Measurements from ENCODE around the gene SHISA6.

The SHISA6 gene

DNA sequence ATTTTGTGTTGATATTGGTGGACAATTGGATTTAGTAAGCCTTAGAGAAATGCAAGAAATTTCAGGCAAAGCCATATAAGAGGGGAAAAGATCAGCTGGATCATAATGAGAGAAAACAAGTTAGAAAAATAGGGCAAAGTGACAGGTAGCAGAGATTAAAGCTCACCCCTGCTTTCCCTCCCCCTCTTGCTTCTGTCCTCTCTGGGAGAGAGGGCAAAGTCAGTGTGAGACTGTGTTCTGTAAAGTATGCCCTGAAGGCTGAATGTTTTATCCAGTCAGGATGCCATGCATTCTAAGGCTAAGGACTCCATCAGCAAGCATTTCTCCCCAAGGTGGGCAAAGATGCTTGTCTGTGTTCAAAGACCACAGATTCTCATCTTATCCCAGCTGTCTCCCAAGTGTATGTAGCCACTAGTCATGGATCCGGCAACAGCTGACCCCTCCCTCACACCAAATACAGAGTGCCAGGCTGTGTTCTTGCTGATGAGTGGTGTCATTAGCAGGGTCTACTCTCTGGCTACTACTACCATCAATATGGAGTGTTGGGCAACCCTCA lies 221.1 kb downstream of the SHISA6 start:
- no peak for DNase-seq

DNA sequence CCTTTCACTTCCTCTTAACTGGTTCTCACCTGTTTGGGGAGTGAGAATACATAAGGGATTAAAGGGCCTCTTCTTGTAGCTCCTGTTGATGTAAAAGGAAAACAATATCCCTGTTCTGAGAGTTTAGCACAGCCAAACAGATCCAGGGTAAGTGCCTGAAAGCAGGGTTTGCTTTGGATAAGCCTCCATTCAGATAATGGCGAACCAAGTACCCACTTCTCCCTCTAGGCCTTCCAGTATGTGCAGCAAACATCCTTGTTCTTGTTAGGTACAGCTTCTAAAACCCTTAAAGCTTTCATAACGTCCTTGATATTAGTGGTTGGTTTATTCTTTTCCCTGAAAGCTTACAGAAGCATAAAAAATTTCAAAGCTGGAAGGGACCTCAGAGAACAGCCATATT lies 226.6 kb downstream of the SHISA6 start:
- DNase-seq: no peak

DNA sequence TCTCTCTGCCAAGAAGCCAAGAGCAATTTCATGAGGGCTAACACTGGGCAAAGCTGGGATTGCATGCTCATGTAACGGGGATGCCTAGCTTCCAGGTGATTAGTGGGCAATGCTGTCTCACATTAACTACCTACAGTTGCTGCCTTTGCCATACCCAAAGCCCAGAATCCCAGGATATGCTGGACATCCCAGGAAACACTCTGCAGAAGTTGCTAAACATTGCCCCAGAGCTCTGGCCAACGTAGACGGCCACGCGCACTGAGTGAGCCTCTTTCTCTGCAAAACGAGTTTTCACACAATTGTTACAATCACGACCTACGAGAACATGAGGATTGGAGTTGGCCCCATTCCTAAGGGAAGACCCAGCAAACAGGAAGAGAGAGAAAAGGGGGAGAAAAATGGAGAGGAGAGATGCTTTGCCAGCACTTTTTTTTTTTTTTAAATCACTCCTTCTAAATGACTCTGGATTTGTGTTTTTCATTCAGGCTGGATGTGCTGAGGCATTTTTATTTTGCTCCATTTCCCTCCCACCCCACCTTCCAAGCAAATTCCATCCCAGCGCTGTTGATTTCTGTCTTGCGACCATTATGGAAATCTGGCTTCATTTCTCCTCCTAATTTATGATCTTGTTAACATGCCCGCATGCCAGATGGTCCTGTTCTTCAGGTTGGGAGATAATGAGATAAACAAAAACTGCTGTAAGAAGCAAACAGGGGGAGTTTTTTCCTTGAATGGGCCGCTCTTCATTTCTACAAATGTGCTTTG lies 244.5 kb downstream of the SHISA6 start:
- no peak for DNase-seq

DNA sequence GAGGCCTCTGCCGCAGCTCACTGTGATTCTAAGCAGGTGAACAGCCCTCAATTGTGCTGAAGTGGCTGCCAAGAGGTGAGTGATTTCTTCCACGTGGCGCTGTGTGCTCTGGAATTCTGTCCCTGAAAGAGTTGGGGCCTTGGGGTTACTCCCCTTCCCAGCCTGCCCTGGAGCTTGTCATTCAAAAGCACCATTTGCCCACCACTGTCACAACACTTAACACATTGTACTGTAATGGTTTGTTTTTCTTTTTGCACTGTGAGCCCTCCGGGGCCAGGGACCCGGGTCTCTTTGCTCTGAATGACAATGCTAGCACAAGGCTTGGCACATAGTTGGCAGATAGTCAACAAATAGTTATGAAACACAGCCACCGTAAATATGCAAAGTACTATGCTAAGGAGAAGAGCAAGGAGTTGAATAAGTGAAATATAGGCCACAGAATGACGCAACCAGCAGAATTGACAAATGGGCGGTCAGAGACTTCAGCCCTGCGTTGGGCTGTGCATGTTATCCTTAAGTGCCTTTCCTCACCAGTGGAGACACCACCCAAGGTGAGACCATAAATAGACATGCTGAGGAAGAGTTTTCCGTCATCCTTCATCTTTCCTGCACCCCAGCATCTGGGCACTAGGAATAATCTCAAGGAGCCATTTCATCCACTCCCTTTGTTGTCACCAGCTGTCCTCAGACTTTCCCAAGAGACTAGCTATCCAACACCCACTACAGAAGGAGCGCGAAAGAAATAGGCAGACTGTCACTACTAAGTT lies 245.3 kb downstream of the SHISA6 start:
- DNase-seq: no peak

DNA sequence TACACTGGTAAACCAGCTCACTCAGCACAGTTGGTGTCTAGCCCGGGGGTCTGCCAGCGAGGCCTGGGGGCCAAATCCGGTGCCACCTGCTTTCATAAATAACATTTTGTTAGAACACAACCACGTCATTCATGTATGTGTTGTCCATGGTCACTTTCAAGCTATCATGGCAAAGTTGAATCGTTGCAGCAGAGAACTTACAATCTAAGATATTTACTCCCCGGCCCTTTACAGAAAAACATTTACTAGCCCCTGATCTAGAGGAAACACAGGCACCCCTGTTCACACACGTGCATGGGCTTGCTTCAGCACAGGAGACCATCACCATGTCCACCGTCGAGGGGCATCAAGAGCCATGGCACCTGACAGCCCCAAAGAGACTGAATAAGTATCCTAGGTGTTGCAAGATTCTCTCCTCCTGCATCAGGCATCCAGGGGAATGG lies 245.9 kb downstream of the SHISA6 start:
- DNase-seq: no peak

DNA sequence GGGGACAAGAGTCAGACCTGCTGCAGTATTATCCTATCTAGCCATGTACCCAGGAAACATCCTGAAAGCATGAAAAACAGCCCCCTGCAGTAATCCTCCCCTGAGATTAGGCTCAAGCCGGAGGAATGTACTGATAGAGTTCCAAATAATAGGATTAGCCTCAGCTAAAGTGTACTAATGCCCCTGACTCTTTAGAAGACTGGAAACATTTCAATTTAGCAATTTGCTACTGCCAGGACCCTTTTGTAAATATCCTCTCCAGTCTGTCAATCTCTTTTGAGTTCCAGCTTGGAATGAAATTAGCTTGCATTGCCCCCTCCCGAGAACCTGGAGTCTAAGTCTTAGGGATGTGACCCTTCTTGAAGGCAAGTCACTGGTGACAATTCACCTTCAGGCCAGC lies 246.5 kb downstream of the SHISA6 start:
- DNase-seq: no peak

DNA sequence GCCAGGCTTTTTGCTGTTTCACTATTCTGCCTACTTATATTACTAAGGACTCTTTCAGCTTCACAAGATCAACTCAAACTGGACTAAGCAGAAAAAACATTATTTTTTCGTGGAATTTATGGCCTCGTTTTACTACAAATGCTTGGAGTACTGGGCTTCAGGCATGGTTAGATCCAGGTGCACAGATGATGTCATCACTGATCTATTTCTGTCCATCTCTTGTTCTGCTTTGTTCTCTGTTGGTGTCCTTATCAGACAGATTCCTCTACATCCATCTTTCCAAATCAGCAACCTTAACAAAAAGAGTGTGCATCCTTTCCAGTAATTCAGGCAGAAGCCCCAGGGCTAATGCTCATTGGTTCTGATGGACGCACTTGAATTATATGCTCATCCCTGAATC lies 247.4 kb downstream of the SHISA6 start:
- no peak for DNase-seq

DNA sequence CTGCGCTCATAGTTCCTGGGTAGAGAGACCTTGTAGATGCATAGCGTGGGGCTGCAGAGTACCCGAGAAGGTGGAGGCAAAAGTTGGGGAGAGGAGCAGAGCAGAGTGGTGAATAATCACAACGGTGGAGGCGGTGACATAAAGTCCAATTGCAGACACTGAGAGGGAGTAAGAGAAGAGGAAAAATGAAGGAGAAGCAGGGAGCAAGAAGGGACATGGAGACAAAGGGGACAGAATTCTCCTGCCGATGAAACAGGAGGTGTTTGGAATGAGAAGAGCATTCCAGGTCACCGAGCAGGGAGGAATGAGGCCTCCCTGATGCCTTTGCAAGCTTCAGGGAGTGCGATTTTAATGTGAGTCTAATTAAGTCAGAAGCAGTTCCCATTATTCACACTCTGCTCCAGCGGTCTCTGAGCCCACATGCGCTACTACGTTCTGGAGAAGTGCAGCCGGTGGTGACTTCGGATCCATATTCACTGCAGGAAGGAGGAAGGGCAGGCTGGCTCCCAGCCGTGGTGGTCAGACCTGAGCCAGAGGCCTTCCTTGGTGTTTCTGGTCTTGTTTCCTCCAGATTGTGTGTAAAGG lies 249.2 kb downstream of the SHISA6 start:
- DNase-seq: no peak

DNA sequence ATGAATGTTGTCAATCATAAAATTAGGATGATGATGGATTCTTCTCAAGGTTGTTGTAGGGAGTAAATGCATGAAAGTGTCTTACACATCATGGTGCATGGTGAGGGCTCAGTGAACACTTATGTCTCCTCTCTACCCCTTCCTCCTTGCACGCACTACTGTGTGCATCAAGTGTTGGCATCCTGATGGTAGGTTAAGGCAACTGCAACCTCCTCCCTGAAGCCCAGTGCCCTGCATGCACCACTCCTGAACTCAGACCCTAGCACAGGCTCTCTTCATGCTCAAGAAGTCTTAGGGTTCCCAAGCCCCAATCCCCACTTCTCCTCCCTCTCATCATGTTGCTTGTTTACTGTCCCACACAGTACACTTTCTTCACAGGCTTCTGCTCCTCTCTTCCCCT lies 251.5 kb downstream of the SHISA6 start:
- DNase-seq: no peak

DNA sequence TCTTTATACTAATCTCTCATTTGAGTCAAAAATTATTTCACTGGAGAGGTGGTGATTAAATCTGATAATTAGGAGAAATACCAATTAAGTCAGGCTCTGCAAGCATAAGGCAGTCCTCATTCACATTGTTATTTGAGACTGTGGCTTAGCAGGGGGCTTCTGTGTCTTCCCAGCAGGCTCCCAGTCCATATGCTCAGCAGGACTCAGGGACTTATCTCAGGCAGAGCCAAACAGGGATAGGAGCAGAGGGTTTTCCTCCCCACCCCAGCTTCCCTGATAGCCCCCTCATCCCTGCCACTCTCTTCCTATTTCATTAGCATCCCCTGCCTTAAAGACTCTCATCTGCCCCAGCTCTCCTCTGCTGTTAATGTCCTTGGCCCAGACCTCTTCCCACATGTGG lies 252.9 kb downstream of the SHISA6 start:
- DNase-seq: no peak

DNA sequence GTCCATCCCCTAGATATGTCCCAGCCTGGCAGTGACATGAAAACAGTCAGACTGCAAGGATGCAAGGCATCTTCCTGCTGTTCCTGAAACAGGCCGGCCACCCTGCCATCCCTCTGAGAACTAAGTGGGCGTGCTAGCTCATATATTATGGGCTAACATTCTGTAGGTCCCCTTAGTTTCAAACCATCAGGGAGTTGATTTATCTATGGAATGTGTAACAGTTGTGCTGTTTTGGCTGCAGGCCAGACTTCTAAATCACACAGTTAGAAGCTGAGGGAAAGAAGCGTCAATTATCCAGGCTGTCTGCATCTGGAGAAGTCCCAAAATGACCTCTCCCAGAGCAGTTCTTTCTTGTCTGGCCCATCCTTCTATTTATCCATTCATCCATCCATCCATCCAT lies 254.6 kb downstream of the SHISA6 start:
- no peak for DNase-seq

DNA sequence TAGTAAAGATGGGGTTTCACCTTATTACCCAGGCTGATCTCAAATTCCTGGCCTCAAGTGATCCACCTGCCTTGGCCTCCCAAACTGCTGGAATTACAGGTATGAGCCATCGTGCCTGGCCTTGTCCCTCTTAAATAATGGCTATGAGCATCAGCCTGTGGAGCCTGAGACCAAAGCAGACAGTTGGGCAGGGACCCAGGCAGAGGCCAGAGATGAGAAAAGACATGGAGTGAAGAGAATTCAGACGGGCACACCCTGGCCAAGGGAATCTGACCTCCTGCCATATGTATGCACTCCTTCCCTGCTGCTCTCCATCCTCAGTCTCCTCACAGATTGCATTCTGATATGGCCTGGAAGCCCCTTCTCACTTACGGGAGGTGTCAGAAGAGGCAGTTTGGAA lies 258.9 kb downstream of the SHISA6 start:
- no peak for DNase-seq

DNA sequence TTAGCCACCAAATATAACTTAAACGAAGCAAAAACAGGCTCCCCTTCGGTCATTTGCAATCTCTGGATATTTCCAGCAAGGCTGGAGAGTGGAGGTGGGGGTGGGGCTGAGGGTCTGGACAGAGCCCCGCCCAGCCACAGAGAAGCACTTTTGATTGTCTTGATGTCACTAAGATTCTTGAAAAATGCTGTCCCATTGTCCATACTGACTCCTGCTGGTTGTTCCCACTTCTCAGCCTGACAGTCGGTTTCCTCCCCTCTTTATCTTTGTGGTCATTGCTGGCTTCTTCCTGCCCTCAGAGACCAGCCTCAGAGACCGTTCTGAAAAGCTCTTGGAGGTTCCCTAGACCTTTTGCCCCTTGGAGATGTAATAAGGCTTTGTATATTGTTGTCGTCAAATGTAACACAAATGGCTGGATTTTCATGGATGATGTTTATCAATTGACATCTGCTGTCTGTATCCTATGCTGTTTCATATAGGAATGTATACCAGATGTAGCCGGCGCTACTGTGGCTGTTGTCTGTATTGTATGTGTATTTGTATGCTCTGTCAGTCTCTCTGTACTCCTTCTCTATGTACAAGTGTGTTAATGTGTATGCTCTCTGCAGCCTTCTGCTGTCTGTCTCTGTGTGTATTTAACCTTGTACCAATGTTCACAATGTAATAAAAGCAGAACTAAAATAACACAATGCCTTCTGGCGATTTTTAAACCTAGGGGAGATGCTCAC lies 262.5 kb downstream of the SHISA6 start:
- DNase-seq: no peak

DNA sequence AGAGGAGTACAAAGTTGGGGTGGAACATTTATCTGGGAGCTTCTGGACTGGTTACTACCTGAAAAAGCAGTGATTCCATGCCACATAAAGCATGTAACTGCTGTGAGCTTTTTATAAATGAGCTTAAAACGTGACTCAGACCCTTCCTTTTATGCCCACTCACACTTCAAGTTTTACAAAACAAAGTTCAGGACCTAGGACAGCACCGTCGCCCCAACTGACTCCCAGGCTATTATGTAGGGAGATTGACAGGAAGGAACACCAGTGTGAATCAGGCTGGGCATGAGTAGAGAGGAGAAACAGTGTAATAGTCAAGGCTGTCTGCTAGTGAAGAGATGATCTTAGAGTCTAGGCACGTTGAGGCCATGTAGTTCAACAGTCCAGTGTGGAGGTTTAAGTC lies 265.6 kb downstream of the SHISA6 start:
- DNase-seq: no peak

DNA sequence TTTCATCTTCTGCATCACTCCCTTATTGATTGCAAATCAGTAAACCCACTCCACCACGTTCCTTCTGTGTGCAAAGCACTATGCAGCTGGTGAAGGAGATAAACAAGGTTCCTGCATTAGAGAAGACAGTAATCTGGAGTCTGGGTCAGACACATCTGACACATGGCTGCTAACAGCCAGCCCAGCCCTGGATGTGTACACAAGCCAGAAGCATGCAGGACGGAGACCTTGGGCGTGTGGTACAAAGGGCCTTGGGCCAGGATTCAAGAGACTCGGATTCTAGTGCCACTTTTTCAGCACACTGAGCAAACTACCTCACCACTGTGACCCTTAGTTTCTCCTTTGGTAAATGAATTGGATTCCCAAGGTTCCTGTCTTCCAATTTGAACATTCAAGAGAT lies 270.7 kb downstream of the SHISA6 start:
- DNase-seq: no peak

DNA sequence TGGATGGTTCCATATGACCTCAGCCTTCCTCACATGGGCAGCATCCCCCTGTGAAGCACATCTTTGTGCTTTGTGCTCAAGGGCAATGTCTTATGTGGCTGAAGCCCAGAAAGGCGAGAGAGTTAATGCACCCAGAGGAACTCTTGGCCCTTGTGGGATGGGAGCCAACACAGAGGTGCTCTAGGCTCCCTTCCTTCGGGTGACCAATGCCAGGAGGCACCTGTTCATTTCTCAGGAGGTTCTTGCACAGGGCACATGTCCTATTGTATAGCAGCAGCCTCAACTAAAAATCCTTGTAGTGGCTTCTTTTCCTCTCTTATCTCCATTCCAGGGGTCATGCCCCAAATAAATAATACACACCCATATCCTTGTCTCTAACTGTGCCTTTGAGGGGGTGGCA lies 273.6 kb downstream of the SHISA6 start:
- DNase-seq: no peak

DNA sequence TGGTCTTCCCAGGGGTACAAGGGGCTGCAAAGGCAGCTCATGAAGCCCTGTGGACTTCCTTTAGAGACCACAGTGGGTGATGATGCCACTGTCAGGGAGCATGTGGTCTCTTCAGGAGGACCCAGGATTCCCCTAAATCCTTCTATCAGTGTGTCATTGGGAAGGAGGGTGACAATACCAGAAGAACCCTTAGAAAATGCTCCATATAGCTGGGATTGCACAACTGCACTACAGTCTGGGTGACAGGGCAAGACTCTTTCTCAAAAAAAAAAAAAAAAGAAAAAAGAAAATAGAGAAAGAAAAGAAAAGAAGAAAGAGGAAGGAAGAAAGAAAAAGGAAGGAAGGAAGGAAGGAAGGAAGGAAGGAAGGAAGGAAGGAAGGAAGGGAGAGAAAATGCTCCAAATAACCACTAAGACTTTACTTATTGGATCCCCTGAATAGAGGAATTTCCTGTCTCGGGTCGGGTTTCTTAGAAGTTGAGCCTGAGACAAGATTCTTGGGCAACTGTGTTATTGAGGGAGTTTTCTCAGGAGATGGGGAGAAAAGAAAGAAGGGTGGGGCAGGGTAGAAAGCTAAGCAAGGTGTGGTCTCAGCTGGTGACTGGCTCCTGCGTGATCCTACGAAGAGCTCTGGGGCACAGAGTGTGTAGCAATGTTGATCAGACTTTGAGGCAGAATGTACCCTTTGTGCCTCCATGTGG lies 274.1 kb downstream of the SHISA6 start:
- DNase-seq: no peak

DNA sequence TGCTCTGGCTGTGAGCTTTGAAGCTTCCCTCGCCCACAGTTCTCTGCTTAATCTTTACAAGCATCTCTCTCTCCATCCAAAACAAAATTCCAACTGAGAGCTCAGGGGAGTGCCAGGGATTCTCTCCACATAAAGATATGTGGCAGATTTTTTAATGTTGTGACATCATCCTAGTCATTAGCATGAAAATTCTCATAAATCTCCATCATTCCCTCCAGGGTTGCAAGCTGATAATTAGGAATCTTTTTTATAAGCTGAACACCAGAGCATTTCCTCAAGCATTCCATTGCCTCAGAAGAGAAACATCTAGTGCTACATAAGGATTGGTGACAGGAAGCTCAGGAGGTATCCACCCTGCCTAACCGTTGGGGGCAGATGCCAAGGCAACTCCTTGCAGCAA lies 274.9 kb downstream of the SHISA6 start:
- no peak for DNase-seq

DNA sequence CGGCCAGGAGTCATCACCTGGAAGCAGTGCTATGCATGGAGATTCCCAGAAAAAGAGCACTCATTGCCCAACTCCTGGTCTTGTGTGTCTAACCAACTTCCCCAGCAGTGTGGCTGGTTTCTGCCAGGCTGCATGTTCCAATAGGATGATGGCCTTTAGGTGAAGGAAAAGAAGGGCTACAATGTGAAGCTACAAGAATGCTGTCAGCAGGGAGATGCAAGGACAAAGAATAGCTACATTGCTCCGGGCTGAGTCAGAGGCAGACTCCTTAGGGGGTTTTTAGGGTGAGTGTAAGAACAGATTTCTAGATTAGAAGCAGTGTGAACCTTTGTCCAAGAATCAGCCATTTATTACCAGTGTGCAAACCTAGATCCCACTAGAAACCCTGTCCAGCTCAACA lies 294.2 kb downstream of the SHISA6 start:
- DNase-seq: no peak

DNA sequence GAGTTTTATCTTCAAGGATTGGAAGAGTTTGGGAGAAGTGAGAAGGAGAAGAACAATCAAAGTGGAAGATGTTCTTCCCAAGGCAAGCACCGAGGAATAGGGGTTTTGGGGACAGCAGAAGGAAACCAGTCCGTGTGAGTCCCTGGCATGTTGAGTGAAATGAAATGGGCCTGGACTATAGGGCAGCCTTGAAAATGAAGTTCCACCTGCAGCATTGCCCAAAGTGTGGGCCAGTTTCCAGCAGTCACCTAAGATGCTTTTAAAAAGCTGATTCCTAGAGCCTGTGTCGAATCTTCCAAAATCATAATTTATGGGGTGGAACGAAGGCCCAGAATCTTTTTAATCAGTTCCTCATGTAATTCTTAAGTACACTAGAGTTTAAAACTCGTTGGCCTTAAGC lies 297.4 kb downstream of the SHISA6 start:
- DNase-seq: no peak

DNA sequence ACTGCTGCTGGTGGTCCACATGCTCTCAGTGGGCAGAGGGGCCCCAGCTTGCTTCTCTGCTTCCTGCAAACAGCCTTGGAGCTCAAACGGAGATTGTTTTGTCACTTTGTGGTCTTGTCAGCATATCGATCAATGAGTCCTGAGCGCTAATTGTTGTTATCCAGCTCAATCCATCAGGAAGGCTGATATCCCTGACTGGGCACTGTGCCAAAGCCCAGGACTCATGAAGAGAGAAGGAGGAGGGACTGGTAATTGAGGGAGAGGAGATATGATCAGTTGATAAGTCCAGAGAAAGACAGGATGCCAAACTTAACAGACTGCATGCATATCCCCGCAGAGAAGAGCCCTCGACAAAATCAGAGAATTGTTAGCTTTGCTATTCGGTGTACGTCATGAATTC lies 298.6 kb downstream of the SHISA6 start:
- DNase-seq: no peak

DNA sequence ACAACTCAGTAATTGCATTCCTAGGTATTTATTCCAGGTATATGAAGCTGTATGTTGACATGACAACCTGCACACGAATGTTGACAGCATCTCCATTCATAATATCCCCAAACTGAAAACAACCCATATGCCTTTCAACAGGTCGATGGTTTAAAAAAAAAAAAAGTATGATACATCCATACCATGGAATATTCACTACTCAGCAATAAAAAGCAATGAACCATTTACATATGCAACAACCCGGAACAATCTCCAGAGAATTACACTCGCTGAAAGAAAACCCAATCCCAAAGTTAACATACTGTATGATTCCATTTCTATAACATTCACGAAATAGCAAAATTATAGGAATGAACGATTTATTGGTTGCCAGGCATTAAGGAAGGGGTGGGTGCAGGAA lies 304.0 kb downstream of the SHISA6 start:
- DNase-seq: no peak

DNA sequence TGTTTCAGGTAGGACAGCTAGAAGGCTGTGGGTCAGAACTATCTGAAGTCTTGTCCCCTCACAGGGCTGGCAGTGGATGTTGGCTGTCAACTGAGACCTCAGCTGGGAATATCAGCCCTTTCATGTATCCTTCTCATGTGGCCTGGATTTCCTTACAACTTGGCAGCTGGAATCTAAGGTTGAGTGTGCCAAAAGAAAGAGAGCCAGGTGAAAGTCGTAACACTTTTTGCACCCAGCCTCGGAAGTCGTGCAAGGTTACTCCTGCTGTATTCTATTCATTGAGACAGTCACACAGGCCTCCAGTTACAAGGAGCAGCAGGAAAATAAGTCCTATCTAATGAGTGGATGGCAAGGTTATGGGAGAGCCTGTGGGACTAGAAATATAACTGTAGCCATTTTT lies 304.7 kb downstream of the SHISA6 start:
- DNase-seq: no peak

Measured in DMS79 (cell line).